GM23338 (cell line): ENCODE measurements around the gene CYP4Z1. TPM values are rescaled to one million over a fixed set of nuclear protein-coding genes. Genes with fewer than 3 reads are reported as not detected.
"Not testable (repeated sequence)": the region's sequence is repeated elsewhere in the genome, so short reads cannot be mapped to it uniquely, and the experiment has no call there.

ENCODE experiments used
- ATAC-seq: fragments of 200-7000 bp; cut with Tn5 transposase; 3 replicates; pipeline ENCODE4 v1.9.1; 2020
- DNase-seq: peaks from one replicate; pipeline ENCODE4 v3.0.0-alpha.2; 2015; ENCODE audit warnings: low spot score
- H2AFZ ChIP-seq: fragments of 200-600 bp; sonication (generic); 2 replicates; pipeline ENCODE4 v1.8.0; 2016; ENCODE audit warnings: antibody characterized with exemption, mild to moderate bottlenecking, moderate library complexity
- H3F3A ChIP-seq: fragments of 200-600 bp; sonication (generic); replicated peaks from 2 replicates; pipeline ENCODE4 v1.8.0; 2017; ENCODE audit warnings: antibody characterized with exemption, mixed run types, low read depth
- H3K27ac ChIP-seq: fragments of 200-600 bp; sonication (generic); 2 replicates; pipeline ENCODE4 v1.6.1; 2016; ENCODE audit warnings: low read depth
- H3K27me3 ChIP-seq: fragments of 200-600 bp; sonication (generic); 2 replicates; pipeline ENCODE4 v1.8.0; 2016; ENCODE audit warnings: mild to moderate bottlenecking, mixed run types, moderate library complexity; ENCODE audit not compliant: insufficient read depth
- H3K36me3 ChIP-seq: fragments of 200-600 bp; sonication (generic); 2 replicates; pipeline ENCODE4 v1.8.0; 2016; ENCODE audit warnings: mild to moderate bottlenecking; ENCODE audit not compliant: insufficient read depth
- H3K4me1 ChIP-seq: fragments of 200-600 bp; sonication (generic); 2 replicates; pipeline ENCODE4 v1.8.0; 2016; ENCODE audit warnings: mild to moderate bottlenecking, moderate library complexity; ENCODE audit not compliant: insufficient read depth
- H3K4me2 ChIP-seq: fragments of 200-600 bp; sonication (generic); 2 replicates; pipeline ENCODE4 v1.7.1; 2017; ENCODE audit warnings: mixed run types
- H3K4me3 ChIP-seq: fragments of 200-600 bp; sonication (generic); 2 replicates; pipeline ENCODE4 v1.6.1; 2016; ENCODE audit warnings: mixed run types
- H3K79me2 ChIP-seq: fragments of 200-600 bp; sonication (generic); replicated peaks from 2 replicates; pipeline ENCODE4 v1.8.0; 2017; ENCODE audit warnings: mild to moderate bottlenecking; ENCODE audit not compliant: insufficient read depth
- H3K9me2 ChIP-seq: fragments of 200-600 bp; sonication (generic); 2 replicates; pipeline ENCODE4 v1.8.0; 2017; ENCODE audit not compliant: insufficient read depth
- H4K20me1 ChIP-seq: fragments of 200-600 bp; sonication (generic); replicated peaks from 2 replicates; pipeline ENCODE4 v1.8.0; 2017; ENCODE audit warnings: mild to moderate bottlenecking; ENCODE audit not compliant: insufficient read depth
- H3K27ac Mint-ChIP-seq: 2 replicates; pipeline ENCODE4 v1.8.0; 2020; ENCODE audit warnings: inconsistent platforms, mild to moderate bottlenecking, moderate library complexity, mixed read lengths
- H3K27me3 Mint-ChIP-seq: 3 replicates; pipeline ENCODE4 v1.8.0; 2022; ENCODE audit warnings: low read depth, mild to moderate bottlenecking, moderate library complexity, mixed read lengths, inconsistent platforms; ENCODE audit not compliant: insufficient read depth, poor library complexity
- H3K36me3 Mint-ChIP-seq: 3 replicates; pipeline ENCODE4 v1.8.0; 2021; ENCODE audit warnings: low read depth, mild to moderate bottlenecking, inconsistent platforms, moderate library complexity, mixed read lengths
- H3K4me1 Mint-ChIP-seq: 3 replicates; pipeline ENCODE4 v1.8.0; 2020; ENCODE audit warnings: mild to moderate bottlenecking, inconsistent platforms, mixed read lengths
- H3K4me3 Mint-ChIP-seq: 3 replicates; pipeline ENCODE4 v1.8.0; 2021; ENCODE audit warnings: moderate library complexity, mild to moderate bottlenecking, inconsistent platforms, mixed read lengths
- H3K9me3 Mint-ChIP-seq: 3 replicates; pipeline ENCODE4 v1.8.0; 2020; ENCODE audit warnings: moderate library complexity, mild to moderate bottlenecking, inconsistent platforms, mixed read lengths
- CREB1 ChIP-seq: fragments of 250-450 bp; sonication (Bioruptor Pico); IDR thresholded peaks from 2 replicates; pipeline ENCODE4 v1.5.0; 2020; ENCODE audit warnings: low read depth, mild to moderate bottlenecking, moderate library complexity
- CTCF ChIP-seq, 2 experiments: fragments of 200-600 bp in 1 of 2; sonication (generic) in 1 of 2; conservative IDR thresholded peaks; 2 replicates each; pipeline versions ENCODE4 v1.5.1 to v1.6.1; 2016 to 2017; ENCODE audit warnings: antibody characterized with exemption in 2 of 2, low read depth in 2 of 2, mild to moderate bottlenecking in 2 of 2, moderate library complexity in 1 of 2
- POLR2AphosphoS5 ChIP-seq: IDR thresholded peaks from 2 replicates; pipeline ENCODE4 v1.6.1; 2016; ENCODE audit warnings: antibody characterized with exemption, low read depth
- ZNF114 ChIP-seq: fragments of 250-450 bp; sonication (Bioruptor Pico); IDR thresholded peaks from 2 replicates; pipeline ENCODE4 v1.5.0; 2020; ENCODE audit warnings: mild to moderate bottlenecking, moderate library complexity
- ZNF331 ChIP-seq: fragments of 250-450 bp; sonication (Bioruptor Pico); IDR thresholded peaks from 2 replicates; pipeline ENCODE4 v1.5.0; 2020; ENCODE audit warnings: low read depth, mild to moderate bottlenecking, moderate library complexity
- ZNF462 ChIP-seq: fragments of 250-450 bp; sonication (Bioruptor Pico); IDR thresholded peaks from 2 replicates; pipeline ENCODE4 v1.5.0; 2020; ENCODE audit warnings: mild to moderate bottlenecking, moderate library complexity
- polyA plus RNA-seq: library from polyadenylated mRNA; unstranded; fragments of >200 nt; fragmentation: Nextera tagmentation; extraction: Ambion mirVana; gene quantifications from 2 replicates; pipeline ENCODE4 v1.2.1, GENCODE V29; 2016
- total RNA-seq: library from RNA; depleted of rRNA; stranded (reverse); fragments of >200 nt; shearing (Covaris generic); gene quantifications from 2 replicates; pipeline ENCODE4 v1.2.3, GENCODE V29; 2014

CYP4Z1 gene
- total and polyA plus RNA-seq, 2 experiments from 2014 or later, result not detected

- Histone ChIP-seq H3K4me1 (no peaks in the 10 kb centered on the region), H3K4me3 (no peak overlapping the region), H3K27me3 (no peaks in the 10 kb centered on the region), H3K79me2 (no peaks in the 10 kb centered on the region), H2AFZ (no peak overlapping the region), H3F3A (no peaks in the 10 kb centered on the region), H3K36me3 (no peaks in the 10 kb centered on the region), H3K27ac (no peak overlapping the region), H3K9me2 (no peaks in the 10 kb centered on the region), H4K20me1 (no peaks in the 10 kb centered on the region), H3K4me2 (no peak overlapping the region)
- H3K9me3 Mint-ChIP-seq, result no peaks in the 10 kb centered on the region
- DNase-seq, result no peak
- no peak for ATAC-seq
- no peak overlapping the region for H3K27ac Mint-ChIP-seq
- no peaks in the 10 kb centered on the region for H3K4me1 Mint-ChIP-seq
- no peak for TF ChIP-seq CREB1 (CRISPR knock-in tag)
- no peak for TF ChIP-seq CTCF (conservative IDR thresholded peaks at IDR 0.05; ENCODE audit: low read depth in 2 of 2)
- TF ChIP-seq ZNF331 (CRISPR knock-in tag), result no peak
- no peak for TF ChIP-seq ZNF462 (CRISPR knock-in tag)
- TF ChIP-seq ZNF114 (CRISPR knock-in tag), result no peak
- no peak for TF ChIP-seq POLR2AphosphoS5
- no peak overlapping the region for H3K4me3 Mint-ChIP-seq
- peaks cover 2% of the 10 kb centered on the region for H3K27me3 Mint-ChIP-seq
- H3K36me3 Mint-ChIP-seq, result no peaks in the 10 kb centered on the region
Observed at GRCh38 chr1:47137925-47138615, 71.0 kb downstream of the CYP4Z1 start.

- H4K20me1 ChIP-seq, H3K27ac Mint-ChIP-seq, H3K27me3 ChIP-seq, ATAC-seq, H3K36me3 Mint-ChIP-seq, H3K27ac ChIP-seq, H3F3A ChIP-seq, H3K4me1 ChIP-seq, H3K4me3 ChIP-seq, H3K27me3 Mint-ChIP-seq, DNase-seq, H3K36me3 ChIP-seq, H3K79me2 ChIP-seq, H3K4me1 Mint-ChIP-seq, H2AFZ ChIP-seq, H3K4me3 Mint-ChIP-seq, H3K9me2 ChIP-seq, H3K9me3 Mint-ChIP-seq, H3K4me2 ChIP-seq: not testable (repeated sequence)
Observed at GRCh38 chr1:47140358-47140757, 73.3 kb downstream of the CYP4Z1 start.
